Brain microvascular endothelial cell (primary cell): ENCODE data around the gene ACAT1.

ENCODE experiments used
- DNase-seq: peaks from one replicate; pipeline ENCODE4 v3.0.0-alpha.2; 2020
- H3K27ac ChIP-seq: fragments of 250-450 bp; sonication (Bioruptor Pico); 2 replicates; pipeline ENCODE4 v1.5.1; 2020; ENCODE audit warnings: mild to moderate bottlenecking, moderate library complexity
- H3K27me3 ChIP-seq: fragments of 250-450 bp; sonication (Bioruptor Pico); replicated peaks from 2 replicates; pipeline ENCODE4 v1.5.1; 2020; ENCODE audit warnings: mild to moderate bottlenecking
- H3K36me3 ChIP-seq: fragments of 250-450 bp; sonication (Bioruptor Pico); replicated peaks from 2 replicates; pipeline ENCODE4 v1.5.1; 2020; ENCODE audit warnings: mild to moderate bottlenecking
- H3K4me3 ChIP-seq: 2 replicates; pipeline ENCODE4 v1.5.1; 2011; ENCODE audit warnings: low read depth, mild to moderate bottlenecking, control low read depth, low read length, moderate library complexity
- in situ Hi-C: cut with HindIII; loops from 2 replicates; pipeline ENCODE4 v1.10.0; 2017; ENCODE audit warnings: low sequenced_read_pairs, low pct_ligation_motif_present
- TF ChIP-seq, protein P1 (sequence below): IDR thresholded peaks from 2 replicates; pipeline ENCODE4 v1.5.1; 2011; ENCODE audit warnings: low read depth, mild to moderate bottlenecking, moderate library complexity, low read length, control low read depth, inconsistent platforms; ENCODE audit errors: missing control alignments

Gene ACAT1

DNA sequence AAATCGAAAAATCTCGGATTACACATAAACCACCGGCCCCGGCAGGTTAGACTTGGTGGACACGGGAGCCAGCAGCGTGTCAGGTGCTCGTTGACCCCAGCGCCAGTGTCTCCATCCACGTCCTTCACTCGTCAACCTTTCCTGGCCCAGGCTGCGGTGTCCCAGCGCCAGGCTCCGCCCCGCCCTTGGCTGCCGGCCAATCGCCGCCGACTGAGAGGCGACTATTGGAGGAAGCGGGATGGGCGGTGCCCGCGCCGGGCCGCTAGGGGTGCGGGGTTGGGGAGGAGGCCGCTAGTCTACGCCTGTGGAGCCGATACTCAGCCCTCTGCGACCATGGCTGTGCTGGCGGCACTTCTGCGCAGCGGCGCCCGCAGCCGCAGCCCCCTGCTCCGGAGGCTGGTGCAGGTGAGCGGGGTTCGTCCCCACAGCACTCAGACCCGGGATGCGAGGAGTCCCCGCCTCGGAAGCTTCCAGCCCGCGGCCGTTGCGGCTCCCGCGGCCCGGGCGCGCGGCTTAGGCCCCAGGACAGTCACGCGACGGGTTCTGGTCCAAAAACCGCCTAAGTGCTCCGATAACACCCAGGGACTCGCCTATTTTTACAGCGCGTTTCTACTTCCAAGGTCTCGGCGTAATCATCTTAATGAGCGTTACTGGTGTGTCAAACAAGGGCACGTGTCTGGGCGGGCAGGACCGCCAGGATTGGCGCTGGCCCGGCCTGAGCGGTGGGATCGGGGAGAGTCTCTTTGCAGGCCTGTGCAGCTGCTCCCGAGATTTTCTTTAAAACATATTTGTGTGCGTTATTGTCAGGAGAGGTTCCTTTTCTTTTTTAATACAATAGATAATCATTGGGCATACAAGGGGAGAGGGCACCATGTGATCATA is at the start of gene ACAT1:
Gene ACAT1, plus strand, starts transcription at position 294 of the 882 bp plus-strand sequence. Its CDS starts 40 bp downstream, at position 334.
- in situ Hi-C loops: no loop called here

DNA sequence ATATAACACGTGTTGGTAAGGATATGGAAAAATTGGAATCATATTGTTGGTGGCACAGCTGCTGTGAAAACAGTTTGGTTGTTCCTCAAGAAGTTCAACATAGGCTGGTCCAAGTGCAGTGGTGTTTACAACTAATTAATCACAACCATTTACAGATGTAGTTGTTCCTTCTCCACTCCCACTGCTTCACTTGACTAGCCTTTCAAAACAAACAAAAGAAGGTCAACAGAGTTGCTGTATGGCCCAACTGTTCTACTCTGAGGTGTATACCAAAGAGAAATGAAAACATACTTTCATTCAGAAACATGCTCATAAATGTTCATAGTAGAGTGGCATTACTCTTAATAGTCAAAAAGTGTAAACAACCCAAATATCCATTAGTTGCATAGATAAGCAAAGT is 36.6 kb upstream of the ACAT1 start:
- Histone ChIP-seq H3K36me3 (peaks cover 13% of the 10 kb centered on the region), H3K4me3 (no peak overlapping the region), H3K27me3 (no peaks in the 10 kb centered on the region), H3K27ac (no peak overlapping the region)
- no peak for DNase-seq
- in situ Hi-C loops: no loop called here
- TF ChIP-seq, protein P1, sequence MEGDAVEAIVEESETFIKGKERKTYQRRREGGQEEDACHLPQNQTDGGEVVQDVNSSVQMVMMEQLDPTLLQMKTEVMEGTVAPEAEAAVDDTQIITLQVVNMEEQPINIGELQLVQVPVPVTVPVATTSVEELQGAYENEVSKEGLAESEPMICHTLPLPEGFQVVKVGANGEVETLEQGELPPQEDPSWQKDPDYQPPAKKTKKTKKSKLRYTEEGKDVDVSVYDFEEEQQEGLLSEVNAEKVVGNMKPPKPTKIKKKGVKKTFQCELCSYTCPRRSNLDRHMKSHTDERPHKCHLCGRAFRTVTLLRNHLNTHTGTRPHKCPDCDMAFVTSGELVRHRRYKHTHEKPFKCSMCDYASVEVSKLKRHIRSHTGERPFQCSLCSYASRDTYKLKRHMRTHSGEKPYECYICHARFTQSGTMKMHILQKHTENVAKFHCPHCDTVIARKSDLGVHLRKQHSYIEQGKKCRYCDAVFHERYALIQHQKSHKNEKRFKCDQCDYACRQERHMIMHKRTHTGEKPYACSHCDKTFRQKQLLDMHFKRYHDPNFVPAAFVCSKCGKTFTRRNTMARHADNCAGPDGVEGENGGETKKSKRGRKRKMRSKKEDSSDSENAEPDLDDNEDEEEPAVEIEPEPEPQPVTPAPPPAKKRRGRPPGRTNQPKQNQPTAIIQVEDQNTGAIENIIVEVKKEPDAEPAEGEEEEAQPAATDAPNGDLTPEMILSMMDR: no peak

More for the DNA sequence above, at the start of gene ACAT1:
- peak; percentile 85 for DNase-seq
- H3K27me3 ChIP-seq: no peaks in the 10 kb centered on the region
- H3K27ac ChIP-seq: peak within 1 kb of the TSS; percentile 83
- H3K36me3 ChIP-seq: no peaks in the 10 kb centered on the region
- TF ChIP-seq, protein P1: peak; percentile 33
- peak within 1 kb of the TSS; percentile 85 for H3K4me3 ChIP-seq

- Histone ChIP-seq H3K36me3 (peaks cover 13% of the 10 kb centered on the region), H3K27ac (no peak overlapping the region), H3K27me3 (no peaks in the 10 kb centered on the region), H3K4me3 (no peak overlapping the region)
- in situ Hi-C loops: no loop called here
- TF ChIP-seq, protein P1: no peak
- no peak for DNase-seq
These were observed 35.7 kb upstream of the ACAT1 start for GRCh38 chr11:108085672-108086071.

DNA sequence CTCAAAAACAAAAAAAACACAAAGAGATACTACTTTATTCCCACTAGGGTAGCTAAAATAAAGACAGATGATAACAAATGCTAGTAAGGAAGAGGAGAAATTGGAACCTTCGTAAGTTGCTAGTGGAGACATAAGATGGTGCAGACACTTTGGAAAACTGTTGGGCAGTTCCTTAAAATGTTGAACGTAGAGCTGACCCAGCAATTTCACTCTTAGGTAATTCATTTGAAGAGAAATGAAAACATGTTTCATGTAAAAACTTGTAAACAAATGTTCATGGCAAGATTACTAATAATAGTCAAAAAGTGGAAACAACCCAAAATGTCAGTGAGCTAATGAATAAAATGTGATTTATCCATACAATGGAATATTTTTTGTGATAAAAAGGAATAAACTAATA is 29.2 kb upstream of the ACAT1 start:
- Histone ChIP-seq H3K27me3 (no peaks in the 10 kb centered on the region), H3K27ac (no peak overlapping the region), H3K36me3 (peaks cover 17% of the 10 kb centered on the region), H3K4me3 (no peak overlapping the region)
- no peak for DNase-seq
- TF ChIP-seq, protein P1: no peak
- in situ Hi-C loops: no loop called here

DNA sequence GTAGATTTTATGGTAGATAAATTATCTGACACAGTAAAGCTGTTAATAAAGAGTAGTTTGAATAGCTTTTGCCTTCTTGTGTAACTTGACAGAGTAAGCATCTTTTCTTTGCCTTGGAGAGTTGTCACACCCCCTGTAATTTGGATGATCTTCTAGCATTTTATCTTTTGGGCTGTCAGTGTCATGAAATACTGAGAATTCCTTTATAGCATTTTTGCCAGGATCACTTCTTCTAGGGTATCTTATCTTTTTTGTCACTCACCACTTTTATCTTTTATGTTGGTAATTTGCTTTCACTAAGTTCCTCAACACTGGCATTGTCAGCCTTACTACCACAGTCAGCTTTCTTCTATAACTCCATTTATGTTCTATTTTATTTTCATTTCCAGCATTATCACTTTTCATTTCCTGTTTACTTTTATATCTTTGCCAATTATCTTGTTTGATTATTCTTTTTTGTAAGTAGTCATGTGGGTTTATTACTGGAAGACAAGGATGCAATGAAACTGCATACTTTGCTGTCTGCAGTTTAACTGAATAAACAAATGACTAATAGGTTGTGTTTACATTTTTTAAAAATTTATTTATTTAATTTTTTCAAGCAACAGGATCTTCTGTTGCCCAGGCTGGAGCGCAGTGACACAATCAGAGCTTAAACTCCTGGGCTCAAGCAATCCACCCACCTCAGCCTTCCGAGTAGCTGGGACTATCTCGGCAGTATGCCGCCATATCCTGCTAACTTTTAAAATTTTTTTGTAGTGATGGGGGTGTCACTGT is 28.1 kb upstream of the ACAT1 start:
- H3K27me3 ChIP-seq: no peaks in the 10 kb centered on the region
- TF ChIP-seq, protein P1: no peak
- H3K36me3 ChIP-seq: peaks cover 24% of the 10 kb centered on the region
- no peak for DNase-seq
- in situ Hi-C loops: no loop called here
- no peak overlapping the region for H3K4me3 ChIP-seq
- no peak overlapping the region for H3K27ac ChIP-seq
